CD8-positive, alpha-beta memory T cell (primary cell): ENCODE results near the gene CXXC1. TPM values are rescaled to one million over a fixed set of nuclear protein-coding genes. Genes with fewer than 3 reads are reported as not detected.

ENCODE experiments used
- CTCF ChIA-PET: fragments of 350-600 bp; sonication (Branson Sonifier 250); formaldehyde crosslinking; loops from one replicate; lab custom pipeline; 2021; ENCODE audit warnings: antibody characterized with exemption; lab: Charles Lee
- POLR2A ChIA-PET: fragments of 350-600 bp; sonication (Branson Sonifier 250); formaldehyde crosslinking; loops from one replicate; lab custom pipeline; 2021; ENCODE audit warnings: antibody characterized with exemption; lab: Charles Lee
- DNase-seq, 5 donors: peaks; one replicate each; pipeline versions ENCODE4 v3.0.0 to v3.0.0-alpha.2; 2020 to 2022; ENCODE audit warnings: mixed read lengths in 1 of 5
- H3K27ac ChIP-seq: one replicate; pipeline ENCODE4 v1.7.0; 2013; ENCODE audit warnings: low read depth, mild to moderate bottlenecking, low read length, moderate library complexity
- H3K27me3 ChIP-seq: 2 replicates; pipeline ENCODE4 v1.7.0; 2013; ENCODE audit warnings: low read length, mild to moderate bottlenecking; ENCODE audit not compliant: insufficient read depth, poor library complexity, severe bottlenecking
- H3K36me3 ChIP-seq: 2 replicates; pipeline ENCODE4 v1.7.0; 2013; ENCODE audit warnings: mild to moderate bottlenecking, low read length, moderate library complexity; ENCODE audit not compliant: insufficient read depth
- H3K4me1 ChIP-seq: 2 replicates; pipeline ENCODE4 v1.7.0; 2013; ENCODE audit warnings: mild to moderate bottlenecking, low read length, moderate library complexity; ENCODE audit not compliant: insufficient read depth
- H3K4me3 ChIP-seq: 2 replicates; pipeline ENCODE4 v1.7.0; 2013; ENCODE audit warnings: mild to moderate bottlenecking, low read length
- H3K9me3 ChIP-seq: 2 replicates; pipeline ENCODE4 v1.7.0; 2013; ENCODE audit warnings: mild to moderate bottlenecking, low read length
- H3K27ac Mint-ChIP-seq, 8 donors: one replicate each; pipeline ENCODE4 v1.8.0; 2020 to 2021; ENCODE audit warnings: mixed read lengths in 8 of 8, mild to moderate bottlenecking in 6 of 8, inconsistent platforms in 3 of 8, moderate library complexity in 3 of 8
- H3K27me3 Mint-ChIP-seq, 2 donors: one replicate each; pipeline ENCODE4 v1.8.0; 2020 to 2021; ENCODE audit warnings: mixed read lengths in 2 of 2, mild to moderate bottlenecking in 1 of 2, moderate library complexity in 1 of 2
- H3K36me3 Mint-ChIP-seq, 3 donors: one replicate each; pipeline ENCODE4 v1.8.0; 2020 to 2021; ENCODE audit warnings: mixed read lengths in 3 of 3, inconsistent platforms in 1 of 3, mild to moderate bottlenecking in 1 of 3
- H3K4me1 Mint-ChIP-seq, 3 donors: one replicate each; pipeline ENCODE4 v1.8.0; 2020 to 2021; ENCODE audit warnings: mixed read lengths in 3 of 3, inconsistent platforms in 1 of 3, mild to moderate bottlenecking in 1 of 3
- H3K4me3 Mint-ChIP-seq, 7 donors: one replicate each; pipeline ENCODE4 v1.8.0; 2020 to 2021; ENCODE audit warnings: mixed read lengths in 7 of 7, mild to moderate bottlenecking in 6 of 7, moderate library complexity in 4 of 7, inconsistent platforms in 2 of 7
- H3K9me3 Mint-ChIP-seq, 5 donors: one replicate each; pipeline ENCODE4 v1.8.0; 2020 to 2022; ENCODE audit warnings: mixed read lengths in 5 of 5, mild to moderate bottlenecking in 3 of 5, moderate library complexity in 2 of 5, inconsistent platforms in 1 of 5
- polyA plus RNA-seq: library from polyadenylated mRNA; unstranded; fragments of 300-500 nt; fragmentation: Illumina TruSeq; gene quantifications from one replicate; pipeline ENCODE4 v1.2.3, GENCODE V29; 2021
- total RNA-seq, 2 experiments: library from RNA; stranded (reverse); gene quantifications; one replicate each; pipeline ENCODE4 v1.2.3, GENCODE V29; 2021

Gene CXXC1
- total and polyA plus RNA-seq, 3 experiments from 2014 or later: 64.6 to 115 (median 113) TPM

- H3K9me3 ChIP-seq: no peaks in the 10 kb centered on the region
- H3K36me3 ChIP-seq: peaks cover 41% of the 10 kb centered on the region
- Mint-ChIP-seq H3K9me3 (no peaks in the 10 kb centered on the region), H3K36me3 (peaks cover 11 to 82% (median 28%) of the 10 kb centered on the region in 3 donors), H3K4me1 (peaks cover 28 to 42% (median 31%) of the 10 kb centered on the region in 3 donors), H3K4me3 (no peak overlapping the region), H3K27ac (peak overlapping the region in 3 of 8 donors; percentile 29 to 63 (median 48)), H3K27me3 (peaks cover 0 to 1% of the 10 kb centered on the region in 2 donors)
- H3K4me3 ChIP-seq: no peak overlapping the region
- no peaks in the 10 kb centered on the region for H3K27me3 ChIP-seq
- ChIA-PET CTCF (interaction anchor here (1.4 kb wide), 1 partner anchor 7 kb away, joined by 4 read pairs; no protein-coding TSS in a partner anchor), POLR2A (no interaction called here)
- no peak for DNase-seq
- peaks cover 30% of the 10 kb centered on the region for H3K4me1 ChIP-seq
- no peak overlapping the region for H3K27ac ChIP-seq
Measured at GRCh38 chr18:50277942-50278341, 9.6 kb downstream of the CXXC1 start.

- no peak for DNase-seq
- Histone ChIP-seq H3K9me3 (no peaks in the 10 kb centered on the region), H3K27me3 (no peaks in the 10 kb centered on the region), H3K4me3 (no peak overlapping the region), H3K27ac (no peak overlapping the region), H3K4me1 (peaks cover 25% of the 10 kb centered on the region), H3K36me3 (peaks cover 56% of the 10 kb centered on the region)
- Mint-ChIP-seq H3K4me1 (peaks cover 28 to 32% (median 31%) of the 10 kb centered on the region in 3 donors), H3K9me3 (no peaks in the 10 kb centered on the region), H3K4me3 (no peak overlapping the region), H3K27ac (no peak overlapping the region), H3K36me3 (peaks cover 8 to 85% (median 30%) of the 10 kb centered on the region in 3 donors), H3K27me3 (no peaks in the 10 kb centered on the region)
- ChIA-PET POLR2A (no interaction called here), CTCF (no interaction called here)
Measured at GRCh38 chr18:50276452-50276851, 11.0 kb downstream of the CXXC1 start.

GRCh38 chr18:50275503-50276036, 11.9 kb downstream of the CXXC1 start:
- Histone ChIP-seq H3K4me3 (no peak overlapping the region), H3K9me3 (no peaks in the 10 kb centered on the region), H3K36me3 (peaks cover 59% of the 10 kb centered on the region), H3K27ac (no peak overlapping the region), H3K4me1 (peaks cover 21% of the 10 kb centered on the region), H3K27me3 (no peaks in the 10 kb centered on the region)
- POLR2A ChIA-PET: no interaction called here
- H3K9me3 Mint-ChIP-seq: no peaks in the 10 kb centered on the region
- H3K4me3 Mint-ChIP-seq: no peak overlapping the region
- CTCF ChIA-PET: no interaction called here
- no peaks in the 10 kb centered on the region for H3K27me3 Mint-ChIP-seq
- no peak for DNase-seq
- H3K27ac Mint-ChIP-seq: peak overlapping the region in 1 of 8 donors; percentile 78
- peaks cover 19 to 23% (median 23%) of the 10 kb centered on the region in 3 donors for H3K4me1 Mint-ChIP-seq
- H3K36me3 Mint-ChIP-seq: peaks cover 8 to 83% (median 30%) of the 10 kb centered on the region in 3 donors

- H3K4me3 ChIP-seq: no peak overlapping the region
- H3K9me3 Mint-ChIP-seq: no peaks in the 10 kb centered on the region
- H3K27me3 ChIP-seq: no peaks in the 10 kb centered on the region
- peaks cover 14% of the 10 kb centered on the region for H3K4me1 ChIP-seq
- H3K36me3 Mint-ChIP-seq: peaks cover 8 to 84% (median 30%) of the 10 kb centered on the region in 3 donors
- H3K4me3 Mint-ChIP-seq: no peak overlapping the region
- peaks cover 13 to 17% (median 17%) of the 10 kb centered on the region in 3 donors for H3K4me1 Mint-ChIP-seq
- no peaks in the 10 kb centered on the region for H3K27me3 Mint-ChIP-seq
- peak overlapping the region in 1 of 8 donors; percentile 65 for H3K27ac Mint-ChIP-seq
- no peak overlapping the region for H3K27ac ChIP-seq
- CTCF ChIA-PET: interaction anchor here (1.2 kb wide), 1 partner anchor 82 kb away, joined by 3 read pairs; no protein-coding TSS in a partner anchor
- DNase-seq: no peak
- H3K9me3 ChIP-seq: no peaks in the 10 kb centered on the region
- POLR2A ChIA-PET: no interaction called here
- H3K36me3 ChIP-seq: peaks cover 59% of the 10 kb centered on the region
Measured at GRCh38 chr18:50274941-50275340, 12.6 kb downstream of the CXXC1 start.

- POLR2A ChIA-PET: no interaction called here
- peaks cover 59% of the 10 kb centered on the region for H3K36me3 ChIP-seq
Measured at GRCh38 chr18:50274044-50274442, 13.4 kb downstream of the CXXC1 start.

GRCh38 chr18:50273203-50274043, 14.1 kb downstream of the CXXC1 start:
- Mint-ChIP-seq H3K4me1 (peaks cover 1 to 7% (median 5%) of the 10 kb centered on the region in 3 donors), H3K4me3 (no peak overlapping the region), H3K36me3 (peaks cover 13 to 86% (median 35%) of the 10 kb centered on the region in 3 donors), H3K27ac (peak overlapping the region in 2 of 8 donors; percentile 71 to 83), H3K27me3 (peaks cover 0 to 1% of the 10 kb centered on the region in 2 donors), H3K9me3 (no peaks in the 10 kb centered on the region)
- no peak for DNase-seq
- Histone ChIP-seq H3K27ac (no peak overlapping the region), H3K9me3 (no peaks in the 10 kb centered on the region), H3K36me3 (peaks cover 59% of the 10 kb centered on the region), H3K4me1 (no peaks in the 10 kb centered on the region), H3K27me3 (no peaks in the 10 kb centered on the region), H3K4me3 (no peak overlapping the region)
- ChIA-PET CTCF (interaction anchor here (1.1 to 1.2 kb wide), 3 partner anchors 8 to 84 kb away, joined by 3 read pairs; no protein-coding TSS in a partner anchor), POLR2A (no interaction called here)

More at GRCh38 chr18:50274044-50274442, 13.4 kb downstream of the CXXC1 start:
- Mint-ChIP-seq H3K27ac (peak overlapping the region in 2 of 8 donors; percentile 3 to 72), H3K4me3 (no peak overlapping the region), H3K9me3 (no peaks in the 10 kb centered on the region), H3K36me3 (peaks cover 12 to 89% (median 33%) of the 10 kb centered on the region in 3 donors), H3K27me3 (peaks cover 0 to 1% of the 10 kb centered on the region in 2 donors), H3K4me1 (peaks cover 6 to 11% (median 8%) of the 10 kb centered on the region in 3 donors)
- H3K4me1 ChIP-seq: peaks cover 6% of the 10 kb centered on the region
- H3K4me3 ChIP-seq: no peak overlapping the region
- no peaks in the 10 kb centered on the region for H3K27me3 ChIP-seq
- H3K27ac ChIP-seq: no peak overlapping the region
- H3K9me3 ChIP-seq: no peaks in the 10 kb centered on the region
- CTCF ChIA-PET: interaction anchor here (1.2 kb wide), 1 partner anchor 83 kb away, joined by 3 read pairs; no protein-coding TSS in a partner anchor
- no peak for DNase-seq

GRCh38 chr18:50272568-50272967, 14.9 kb downstream of the CXXC1 start:
- no peaks in the 10 kb centered on the region for H3K9me3 Mint-ChIP-seq
- peaks cover 59% of the 10 kb centered on the region for H3K36me3 ChIP-seq
- no peak overlapping the region for H3K4me3 Mint-ChIP-seq
- ChIA-PET CTCF (interaction anchor here (1.1 to 1.2 kb wide), 2 partner anchors 9 to 54 kb away, joined by 3 read pairs; no protein-coding TSS in a partner anchor), POLR2A (no interaction called here)
- no peaks in the 10 kb centered on the region for H3K27me3 ChIP-seq
- H3K27me3 Mint-ChIP-seq: peaks cover 0 to 1% of the 10 kb centered on the region in 2 donors
- no peak overlapping the region for H3K4me3 ChIP-seq
- H3K27ac Mint-ChIP-seq: peak overlapping the region in 2 of 8 donors; percentile 32 to 43
- peaks cover 5% of the 10 kb centered on the region for H3K4me1 ChIP-seq
- H3K27ac ChIP-seq: no peak overlapping the region
- H3K36me3 Mint-ChIP-seq: peaks cover 13 to 81% (median 35%) of the 10 kb centered on the region in 3 donors
- no peaks in the 10 kb centered on the region for H3K9me3 ChIP-seq
- DNase-seq: no peak
- H3K4me1 Mint-ChIP-seq: peaks cover 3 to 10% (median 5%) of the 10 kb centered on the region in 3 donors
